ENCODE data around the gene AJAP1.

The AJAP1 gene

DNA sequence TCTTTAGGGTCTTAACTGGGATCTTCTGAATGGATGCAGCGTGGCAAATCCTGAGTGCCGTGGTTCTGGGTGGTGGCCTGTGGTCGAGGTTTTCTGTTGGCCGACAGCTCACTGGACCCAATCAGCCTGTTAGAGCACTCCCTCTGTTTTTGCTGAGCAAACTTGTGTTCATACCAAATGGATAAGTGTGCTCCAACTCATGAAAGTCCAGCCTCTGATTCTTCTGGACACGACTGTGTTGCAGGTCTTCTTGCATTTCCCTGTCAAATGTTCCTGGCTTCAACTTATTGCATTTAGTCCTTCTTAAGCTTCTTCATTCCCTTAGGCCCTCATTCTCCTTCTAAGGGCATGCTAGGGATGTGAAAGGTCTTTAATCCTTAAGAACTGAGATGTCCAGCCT is 63.7 kb downstream of the AJAP1 start:
- TF ChIP-seq MAX (IDR thresholded peaks at IDR 0.05) (no peak), FOXM1 (IDR thresholded peaks at IDR 0.05; ENCODE audit: borderline replicate concordance, low read depth) (no peak), TEAD4 (IDR thresholded peaks at IDR 0.05) (no peak), TAF1 (IDR thresholded peaks at IDR 0.05; ENCODE audit: low read depth) (no peak), ZBTB7A (IDR thresholded peaks at IDR 0.05; ENCODE audit: low read depth) (no peak), RAD21 (IDR thresholded peaks at IDR 0.05; ENCODE audit: low read depth) (no peak), TCF12 (IDR thresholded peaks at IDR 0.05; ENCODE audit: low read depth) (no peak), NFIC (IDR thresholded peaks at IDR 0.05) (no peak), CREB1 (IDR thresholded peaks at IDR 0.05; ENCODE audit: low read depth) (no peak)
- TF ChIP-seq, protein P1, sequence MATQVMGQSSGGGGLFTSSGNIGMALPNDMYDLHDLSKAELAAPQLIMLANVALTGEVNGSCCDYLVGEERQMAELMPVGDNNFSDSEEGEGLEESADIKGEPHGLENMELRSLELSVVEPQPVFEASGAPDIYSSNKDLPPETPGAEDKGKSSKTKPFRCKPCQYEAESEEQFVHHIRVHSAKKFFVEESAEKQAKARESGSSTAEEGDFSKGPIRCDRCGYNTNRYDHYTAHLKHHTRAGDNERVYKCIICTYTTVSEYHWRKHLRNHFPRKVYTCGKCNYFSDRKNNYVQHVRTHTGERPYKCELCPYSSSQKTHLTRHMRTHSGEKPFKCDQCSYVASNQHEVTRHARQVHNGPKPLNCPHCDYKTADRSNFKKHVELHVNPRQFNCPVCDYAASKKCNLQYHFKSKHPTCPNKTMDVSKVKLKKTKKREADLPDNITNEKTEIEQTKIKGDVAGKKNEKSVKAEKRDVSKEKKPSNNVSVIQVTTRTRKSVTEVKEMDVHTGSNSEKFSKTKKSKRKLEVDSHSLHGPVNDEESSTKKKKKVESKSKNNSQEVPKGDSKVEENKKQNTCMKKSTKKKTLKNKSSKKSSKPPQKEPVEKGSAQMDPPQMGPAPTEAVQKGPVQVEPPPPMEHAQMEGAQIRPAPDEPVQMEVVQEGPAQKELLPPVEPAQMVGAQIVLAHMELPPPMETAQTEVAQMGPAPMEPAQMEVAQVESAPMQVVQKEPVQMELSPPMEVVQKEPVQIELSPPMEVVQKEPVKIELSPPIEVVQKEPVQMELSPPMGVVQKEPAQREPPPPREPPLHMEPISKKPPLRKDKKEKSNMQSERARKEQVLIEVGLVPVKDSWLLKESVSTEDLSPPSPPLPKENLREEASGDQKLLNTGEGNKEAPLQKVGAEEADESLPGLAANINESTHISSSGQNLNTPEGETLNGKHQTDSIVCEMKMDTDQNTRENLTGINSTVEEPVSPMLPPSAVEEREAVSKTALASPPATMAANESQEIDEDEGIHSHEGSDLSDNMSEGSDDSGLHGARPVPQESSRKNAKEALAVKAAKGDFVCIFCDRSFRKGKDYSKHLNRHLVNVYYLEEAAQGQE (IDR thresholded peaks at IDR 0.05; ENCODE audit: low read depth) = no peak
- TF ChIP-seq, protein P2, sequence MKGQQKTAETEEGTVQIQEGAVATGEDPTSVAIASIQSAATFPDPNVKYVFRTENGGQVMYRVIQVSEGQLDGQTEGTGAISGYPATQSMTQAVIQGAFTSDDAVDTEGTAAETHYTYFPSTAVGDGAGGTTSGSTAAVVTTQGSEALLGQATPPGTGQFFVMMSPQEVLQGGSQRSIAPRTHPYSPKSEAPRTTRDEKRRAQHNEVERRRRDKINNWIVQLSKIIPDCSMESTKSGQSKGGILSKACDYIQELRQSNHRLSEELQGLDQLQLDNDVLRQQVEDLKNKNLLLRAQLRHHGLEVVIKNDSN (IDR thresholded peaks at IDR 0.05) = no peak

DNA sequence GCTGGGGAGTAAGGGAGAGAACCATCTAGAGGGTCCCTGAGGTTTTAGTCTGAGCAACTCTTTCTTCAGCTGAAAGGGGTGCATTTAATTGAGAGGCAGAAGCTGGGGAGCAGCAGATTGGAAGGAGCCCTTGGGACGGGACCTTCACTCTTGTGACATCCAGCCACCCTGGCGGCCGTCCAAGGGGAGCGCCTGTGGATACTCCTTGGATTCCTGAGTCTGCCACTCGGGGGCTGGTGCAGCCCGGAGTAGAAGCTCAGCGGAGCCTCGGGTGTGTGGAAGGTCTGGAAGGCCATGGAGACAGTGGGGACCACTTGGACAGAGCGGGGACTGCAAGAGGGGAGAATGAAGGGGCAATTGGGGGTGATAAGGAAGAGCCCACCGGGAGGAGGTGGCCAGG is 68.7 kb downstream of the AJAP1 start:
- TF ChIP-seq ZBTB7A (IDR thresholded peaks at IDR 0.05; ENCODE audit: low read depth) = no peak
- TF ChIP-seq EP300 (IDR thresholded peaks at IDR 0.05; ENCODE audit: borderline replicate concordance) = no peak
- no peak for TF ChIP-seq RAD21 (IDR thresholded peaks at IDR 0.05; ENCODE audit: low read depth)
- TF ChIP-seq, protein P2 (IDR thresholded peaks at IDR 0.05) = no peak
- TF ChIP-seq NFIC (IDR thresholded peaks at IDR 0.05) = no peak
- TF ChIP-seq TCF12 (IDR thresholded peaks at IDR 0.05; ENCODE audit: low read depth) = no peak
- TF ChIP-seq, protein P1 (IDR thresholded peaks at IDR 0.05; ENCODE audit: low read depth) = no peak
- no peak for TF ChIP-seq EGR1 (IDR thresholded peaks at IDR 0.05)
- TF ChIP-seq TEAD4 (IDR thresholded peaks at IDR 0.05) = no peak
- TF ChIP-seq TAF1 (IDR thresholded peaks at IDR 0.05; ENCODE audit: low read depth) = no peak

GRCh38 chr1:4724001-4724400 is 69.6 kb downstream of the AJAP1 start:
- TF ChIP-seq, protein P2 (IDR thresholded peaks at IDR 0.05) = no peak
- TF ChIP-seq TEAD4 (IDR thresholded peaks at IDR 0.05) (no peak), FOXM1 (IDR thresholded peaks at IDR 0.05; ENCODE audit: borderline replicate concordance, low read depth) (no peak), MAX (IDR thresholded peaks at IDR 0.05) (no peak), TAF1 (IDR thresholded peaks at IDR 0.05; ENCODE audit: low read depth) (no peak)

GRCh38 chr1:4724695-4725250 is 70.4 kb downstream of the AJAP1 start:
- no peak for TF ChIP-seq YY1 (IDR thresholded peaks at IDR 0.05; ENCODE audit: low read depth)
- no peak for TF ChIP-seq FOXM1 (IDR thresholded peaks at IDR 0.05; ENCODE audit: borderline replicate concordance, low read depth)
- no peak for TF ChIP-seq EGR1 (IDR thresholded peaks at IDR 0.05)
- no peak for TF ChIP-seq NFIC (IDR thresholded peaks at IDR 0.05)
- TF ChIP-seq CREB1 (IDR thresholded peaks at IDR 0.05; ENCODE audit: low read depth) = no peak
- no peak for TF ChIP-seq MAX (IDR thresholded peaks at IDR 0.05)
- no peak for TF ChIP-seq TEAD4 (IDR thresholded peaks at IDR 0.05)
- TF ChIP-seq RAD21 (IDR thresholded peaks at IDR 0.05; ENCODE audit: low read depth) = no peak
- TF ChIP-seq, protein P1 (IDR thresholded peaks at IDR 0.05; ENCODE audit: low read depth) = no peak
- no peak for TF ChIP-seq CEBPB (IDR thresholded peaks at IDR 0.05)
- no peak for TF ChIP-seq TAF1 (IDR thresholded peaks at IDR 0.05; ENCODE audit: low read depth)
- no peak for TF ChIP-seq TCF12 (IDR thresholded peaks at IDR 0.05; ENCODE audit: low read depth)
- TF ChIP-seq ZBTB7A (IDR thresholded peaks at IDR 0.05; ENCODE audit: low read depth) = no peak
- TF ChIP-seq EP300 (IDR thresholded peaks at IDR 0.05; ENCODE audit: borderline replicate concordance) = no peak
- TF ChIP-seq, protein P2 (IDR thresholded peaks at IDR 0.05) = no peak

All from Ishikawa (cell line).